ENCODE results near the gene MST1R.
A peak's percentile ranks its signal among the peaks of the same experiment; 100 is the strongest.

The MST1R gene

GRCh38 chr3:49916686-49917085, 13.0 kb upstream of the MST1R start:
- H3K18ac ChIP-seq (ENCODE audit: low read depth in 1 of 2, low read length in 2 of 2), result no peak overlapping the region
- no peak overlapping the region for H2AFZ ChIP-seq (ENCODE audit: low read depth, low read length)
- H3K9ac ChIP-seq (ENCODE audit: low read length), result no peak overlapping the region
- no peak overlapping the region for H3K27ac ChIP-seq (ENCODE audit: low read length, poor library complexity, severe bottlenecking)
- no peak overlapping the region for H2BK120ac ChIP-seq (ENCODE audit: low read depth, low read length)
- H3K27me3 ChIP-seq (ENCODE audit: control insufficient read depth in 1 of 2, insufficient read depth in 1 of 2, low read length in 2 of 2), result no peaks in the 10 kb centered on the region
- DNase-seq, result no peak
- no peaks in the 10 kb centered on the region for H3K4me1 ChIP-seq (ENCODE audit: control insufficient read depth, insufficient read depth, low read depth, low read length)
- peaks cover 12% of the 10 kb centered on the region in 2 experiments for H3K36me3 ChIP-seq (ENCODE audit: control insufficient read depth in 1 of 2, insufficient read depth in 2 of 2, low read depth in 1 of 2, low read length in 2 of 2)
- H3K14ac ChIP-seq (ENCODE audit: low read length in 2 of 2), result no peak overlapping the region
- H3K79me1 ChIP-seq (replicated peaks; ENCODE audit: low read length, poor library complexity, severe bottlenecking), result peaks cover 6% of the 10 kb centered on the region
- no peak overlapping the region for H3K23ac ChIP-seq (ENCODE audit: low read length in 2 of 2)
- H4K91ac ChIP-seq (ENCODE audit: low read length), result no peak overlapping the region
- H2BK5ac ChIP-seq (ENCODE audit: low read depth, low read length, poor library complexity, severe bottlenecking), result no peak overlapping the region
- no peak overlapping the region for H3K4me2 ChIP-seq (ENCODE audit: low read length, poor library complexity, severe bottlenecking)
- H4K8ac ChIP-seq (ENCODE audit: low read length), result no peak overlapping the region
- H2BK12ac ChIP-seq (ENCODE audit: low read length in 2 of 2), result no peak overlapping the region
- H3K4ac ChIP-seq (ENCODE audit: low read depth in 1 of 2, low read length in 2 of 2), result no peak overlapping the region
- H2BK15ac ChIP-seq (ENCODE audit: low read depth, poor library complexity, severe bottlenecking), result peak overlapping the region; percentile 36
- H2AK5ac ChIP-seq (ENCODE audit: low read length, severe bottlenecking), result no peak overlapping the region
- H3K4me3 ChIP-seq (ENCODE audit: insufficient read depth in 1 of 2, low read depth in 1 of 2, low read length in 2 of 2), result no peak overlapping the region
- H3K9me3 ChIP-seq (ENCODE audit: control insufficient read depth, low read length), result no peaks in the 10 kb centered on the region
- WGBS, result 92% methylated on average over 5 of the region's 5 CpGs

DNA sequence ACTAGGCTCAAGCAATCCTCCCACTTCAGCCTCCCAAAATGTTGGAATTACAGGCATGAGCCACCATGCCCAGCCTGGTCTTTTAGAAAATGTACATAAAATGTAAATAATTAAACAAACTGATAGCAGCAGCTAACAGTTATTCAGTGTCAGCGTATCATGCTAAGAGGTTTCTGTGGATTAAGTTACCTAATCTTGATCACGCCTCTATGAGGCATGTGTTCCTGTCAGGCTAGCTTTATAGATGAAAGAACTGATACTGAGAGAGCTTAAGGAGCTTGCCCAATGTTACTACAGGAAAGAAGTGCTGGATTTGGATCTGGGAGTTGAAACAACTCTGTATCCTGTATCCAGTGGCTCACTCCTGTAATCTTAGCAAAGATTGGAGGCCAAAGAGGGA, 11.2 kb upstream of the MST1R start:
- no peak for DNase-seq
- Histone ChIP-seq H3K36me3 (ENCODE audit: control insufficient read depth in 1 of 2, insufficient read depth in 2 of 2, low read depth in 1 of 2, low read length in 2 of 2) (peaks cover 27 to 28% of the 10 kb centered on the region in 2 experiments), H3K4ac (ENCODE audit: low read depth in 1 of 2, low read length in 2 of 2) (no peak overlapping the region), H3K9me3 (ENCODE audit: control insufficient read depth, low read length) (no peaks in the 10 kb centered on the region), H3K4me3 (ENCODE audit: insufficient read depth in 1 of 2, low read depth in 1 of 2, low read length in 2 of 2) (no peak overlapping the region), H2BK15ac (ENCODE audit: low read depth, poor library complexity, severe bottlenecking) (no peak overlapping the region), H4K91ac (ENCODE audit: low read length) (no peak overlapping the region), H3K14ac (ENCODE audit: low read length in 2 of 2) (no peak overlapping the region), H3K9ac (ENCODE audit: low read length) (no peak overlapping the region), H3K79me1 (replicated peaks; ENCODE audit: low read length, poor library complexity, severe bottlenecking) (peaks cover 4% of the 10 kb centered on the region), H3K27ac (ENCODE audit: low read length, poor library complexity, severe bottlenecking) (no peak overlapping the region), H2AFZ (ENCODE audit: low read depth, low read length) (no peak overlapping the region), H3K27me3 (ENCODE audit: control insufficient read depth in 1 of 2, insufficient read depth in 1 of 2, low read length in 2 of 2) (no peaks in the 10 kb centered on the region), H3K18ac (ENCODE audit: low read depth in 1 of 2, low read length in 2 of 2) (no peak overlapping the region), H2AK5ac (ENCODE audit: low read length, severe bottlenecking) (no peak overlapping the region), H2BK12ac (ENCODE audit: low read length in 2 of 2) (no peak overlapping the region), H3K23ac (ENCODE audit: low read length in 2 of 2) (peak overlapping the region in 1 of 2 experiments; percentile 2), H3K4me2 (ENCODE audit: low read length, poor library complexity, severe bottlenecking) (no peak overlapping the region), H3K4me1 (ENCODE audit: control insufficient read depth, insufficient read depth, low read depth, low read length) (no peaks in the 10 kb centered on the region), H4K8ac (ENCODE audit: low read length) (no peak overlapping the region), H2BK120ac (ENCODE audit: low read depth, low read length) (no peak overlapping the region), H2BK5ac (ENCODE audit: low read depth, low read length, poor library complexity, severe bottlenecking) (no peak overlapping the region)
- WGBS, result 96% methylated on average over 2 of the region's 2 CpGs

GRCh38 chr3:49912881-49913281, 9.2 kb upstream of the MST1R start:
- H3K23ac ChIP-seq (ENCODE audit: low read length in 2 of 2), result no peak overlapping the region
- peaks cover 36 to 42% of the 10 kb centered on the region in 2 experiments for H3K36me3 ChIP-seq (ENCODE audit: control insufficient read depth in 1 of 2, insufficient read depth in 2 of 2, low read depth in 1 of 2, low read length in 2 of 2)
- WGBS, result 94% methylated on average over 4 of the region's 4 CpGs
- H2BK5ac ChIP-seq (ENCODE audit: low read depth, low read length, poor library complexity, severe bottlenecking), result no peak overlapping the region
- no peaks in the 10 kb centered on the region for H3K27me3 ChIP-seq (ENCODE audit: control insufficient read depth in 1 of 2, insufficient read depth in 1 of 2, low read length in 2 of 2)
- no peak overlapping the region for H3K14ac ChIP-seq (ENCODE audit: low read length in 2 of 2)
- no peaks in the 10 kb centered on the region for H3K9me3 ChIP-seq (ENCODE audit: control insufficient read depth, low read length)
- no peak overlapping the region for H2AFZ ChIP-seq (ENCODE audit: low read depth, low read length)
- no peak overlapping the region for H2BK12ac ChIP-seq (ENCODE audit: low read length in 2 of 2)
- H3K79me1 ChIP-seq (replicated peaks; ENCODE audit: low read length, poor library complexity, severe bottlenecking), result no peaks in the 10 kb centered on the region
- H3K9ac ChIP-seq (ENCODE audit: low read length), result no peak overlapping the region
- H3K18ac ChIP-seq (ENCODE audit: low read depth in 1 of 2, low read length in 2 of 2), result no peak overlapping the region
- no peak overlapping the region for H3K27ac ChIP-seq (ENCODE audit: low read length, poor library complexity, severe bottlenecking)
- DNase-seq, result no peak
- H4K8ac ChIP-seq (ENCODE audit: low read length), result no peak overlapping the region
- H3K4me1 ChIP-seq (ENCODE audit: control insufficient read depth, insufficient read depth, low read depth, low read length), result no peaks in the 10 kb centered on the region
- no peak overlapping the region for H2BK120ac ChIP-seq (ENCODE audit: low read depth, low read length)
- no peak overlapping the region for H3K4me3 ChIP-seq (ENCODE audit: insufficient read depth in 1 of 2, low read depth in 1 of 2, low read length in 2 of 2)
- no peak overlapping the region for H3K4me2 ChIP-seq (ENCODE audit: low read length, poor library complexity, severe bottlenecking)
- H2AK5ac ChIP-seq (ENCODE audit: low read length, severe bottlenecking), result no peak overlapping the region
- H3K4ac ChIP-seq (ENCODE audit: low read depth in 1 of 2, low read length in 2 of 2), result no peak overlapping the region
- no peak overlapping the region for H2BK15ac ChIP-seq (ENCODE audit: low read depth, poor library complexity, severe bottlenecking)
- no peak overlapping the region for H4K91ac ChIP-seq (ENCODE audit: low read length)

GRCh38 chr3:49911611-49912010, 7.9 kb upstream of the MST1R start:
- Histone ChIP-seq H3K4me2 (ENCODE audit: low read length, poor library complexity, severe bottlenecking) (no peak overlapping the region), H2BK15ac (ENCODE audit: low read depth, poor library complexity, severe bottlenecking) (no peak overlapping the region), H2BK5ac (ENCODE audit: low read depth, low read length, poor library complexity, severe bottlenecking) (no peak overlapping the region), H3K36me3 (ENCODE audit: control insufficient read depth in 1 of 2, insufficient read depth in 2 of 2, low read depth in 1 of 2, low read length in 2 of 2) (peaks cover 36 to 42% of the 10 kb centered on the region in 2 experiments), H2BK120ac (ENCODE audit: low read depth, low read length) (no peak overlapping the region), H3K27ac (ENCODE audit: low read length, poor library complexity, severe bottlenecking) (no peak overlapping the region), H3K9ac (ENCODE audit: low read length) (no peak overlapping the region), H2BK12ac (ENCODE audit: low read length in 2 of 2) (no peak overlapping the region), H2AFZ (ENCODE audit: low read depth, low read length) (no peak overlapping the region), H4K8ac (ENCODE audit: low read length) (no peak overlapping the region), H2AK5ac (ENCODE audit: low read length, severe bottlenecking) (no peak overlapping the region), H3K23ac (ENCODE audit: low read length in 2 of 2) (no peak overlapping the region), H3K79me1 (replicated peaks; ENCODE audit: low read length, poor library complexity, severe bottlenecking) (no peaks in the 10 kb centered on the region), H4K91ac (ENCODE audit: low read length) (no peak overlapping the region), H3K4me1 (ENCODE audit: control insufficient read depth, insufficient read depth, low read depth, low read length) (no peaks in the 10 kb centered on the region), H3K4ac (ENCODE audit: low read depth in 1 of 2, low read length in 2 of 2) (no peak overlapping the region), H3K4me3 (ENCODE audit: insufficient read depth in 1 of 2, low read depth in 1 of 2, low read length in 2 of 2) (no peak overlapping the region), H3K14ac (ENCODE audit: low read length in 2 of 2) (no peak overlapping the region), H3K27me3 (ENCODE audit: control insufficient read depth in 1 of 2, insufficient read depth in 1 of 2, low read length in 2 of 2) (no peaks in the 10 kb centered on the region), H3K9me3 (ENCODE audit: control insufficient read depth, low read length) (no peaks in the 10 kb centered on the region), H3K18ac (ENCODE audit: low read depth in 1 of 2, low read length in 2 of 2) (no peak overlapping the region)
- no peak for DNase-seq
- 95% methylated on average over 15 of the region's 15 CpGs for WGBS

All from mesenchymal stem cell (in vitro differentiated cells and primary cell).